RWPE2 (cell line): ENCODE data around the gene FSTL5.

Experiments used
- ATAC-seq: fragments of 200-7000 bp; cut with Tn5 transposase; 3 replicates; pipeline ENCODE4 v1.9.1; 2021; ENCODE audit warnings: low read depth
- DNase-seq: peaks from one replicate; pipeline ENCODE4 v3.0.0-alpha.2; 2020; ENCODE audit warnings: low spot score
- H3K27ac ChIP-seq: fragments of 450-650 bp; 2 replicates; pipeline ENCODE4 v1.5.1; 2017; ENCODE audit warnings: mild to moderate bottlenecking; ENCODE audit not compliant: poor library complexity, severe bottlenecking
- H3K27me3 ChIP-seq: fragments of 250-450 bp; sonication (Bioruptor Pico); 2 replicates; pipeline ENCODE4 v1.5.1; 2021; ENCODE audit warnings: mild to moderate bottlenecking, moderate library complexity; ENCODE audit not compliant: insufficient read depth, poor library complexity, severe bottlenecking
- H3K36me3 ChIP-seq: fragments of 250-450 bp; sonication (Bioruptor Pico); 2 replicates; pipeline ENCODE4 v1.5.1; 2020; ENCODE audit warnings: low read depth, mild to moderate bottlenecking, moderate library complexity
- H3K4me1 ChIP-seq: fragments of 250-450 bp; sonication (Bioruptor Pico); 2 replicates; pipeline ENCODE4 v1.5.1; 2021; ENCODE audit warnings: mild to moderate bottlenecking, moderate library complexity; ENCODE audit not compliant: insufficient read depth, poor library complexity, severe bottlenecking
- H3K4me3 ChIP-seq: fragments of 250-450 bp; sonication (Bioruptor Pico); 2 replicates; pipeline ENCODE4 v1.5.1; 2021; ENCODE audit warnings: mild to moderate bottlenecking, moderate library complexity; ENCODE audit not compliant: severe bottlenecking
- H3K9me3 ChIP-seq: fragments of 250-450 bp; sonication (Bioruptor Pico); 2 replicates; pipeline ENCODE4 v1.5.1; 2021; ENCODE audit warnings: mild to moderate bottlenecking, moderate library complexity; ENCODE audit not compliant: severe bottlenecking
- TF ChIP-seq, protein P1 (sequence below): fragments of 450-650 bp; IDR thresholded peaks from one replicate; pipeline ENCODE4 v1.5.1; 2017; ENCODE audit warnings: mild to moderate bottlenecking, moderate library complexity; ENCODE audit not compliant: poor library complexity, severe bottlenecking

The FSTL5 gene

DNA sequence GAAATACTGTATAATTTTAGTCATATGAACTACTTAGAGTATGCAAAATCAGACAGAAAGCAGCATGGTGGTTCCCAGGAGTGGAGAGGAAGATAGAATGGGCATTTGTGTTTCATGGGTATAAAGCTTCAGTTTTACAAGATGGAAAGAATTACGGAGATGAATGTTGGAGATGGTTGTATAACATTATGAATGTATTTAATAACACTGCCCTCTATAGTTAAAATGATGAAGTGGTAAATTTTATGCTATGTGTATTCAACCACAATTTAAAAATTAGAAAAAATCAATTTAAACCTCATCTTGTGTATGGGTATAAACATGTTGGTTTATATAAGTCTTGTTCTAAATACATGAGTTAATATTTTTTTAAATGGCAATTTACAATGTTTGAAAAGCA is 521.1 kb downstream of the FSTL5 start:
- TF ChIP-seq, protein P1, sequence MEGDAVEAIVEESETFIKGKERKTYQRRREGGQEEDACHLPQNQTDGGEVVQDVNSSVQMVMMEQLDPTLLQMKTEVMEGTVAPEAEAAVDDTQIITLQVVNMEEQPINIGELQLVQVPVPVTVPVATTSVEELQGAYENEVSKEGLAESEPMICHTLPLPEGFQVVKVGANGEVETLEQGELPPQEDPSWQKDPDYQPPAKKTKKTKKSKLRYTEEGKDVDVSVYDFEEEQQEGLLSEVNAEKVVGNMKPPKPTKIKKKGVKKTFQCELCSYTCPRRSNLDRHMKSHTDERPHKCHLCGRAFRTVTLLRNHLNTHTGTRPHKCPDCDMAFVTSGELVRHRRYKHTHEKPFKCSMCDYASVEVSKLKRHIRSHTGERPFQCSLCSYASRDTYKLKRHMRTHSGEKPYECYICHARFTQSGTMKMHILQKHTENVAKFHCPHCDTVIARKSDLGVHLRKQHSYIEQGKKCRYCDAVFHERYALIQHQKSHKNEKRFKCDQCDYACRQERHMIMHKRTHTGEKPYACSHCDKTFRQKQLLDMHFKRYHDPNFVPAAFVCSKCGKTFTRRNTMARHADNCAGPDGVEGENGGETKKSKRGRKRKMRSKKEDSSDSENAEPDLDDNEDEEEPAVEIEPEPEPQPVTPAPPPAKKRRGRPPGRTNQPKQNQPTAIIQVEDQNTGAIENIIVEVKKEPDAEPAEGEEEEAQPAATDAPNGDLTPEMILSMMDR = peak; percentile 49
- Histone ChIP-seq H3K4me3 (no peak overlapping the region), H3K9me3 (no peaks in the 10 kb centered on the region), H3K36me3 (no peaks in the 10 kb centered on the region), H3K27me3 (no peaks in the 10 kb centered on the region), H3K27ac (no peak overlapping the region), H3K4me1 (no peaks in the 10 kb centered on the region)
- peak; percentile 45; the same call in 1 of the 3 replicates for ATAC-seq
- DNase-seq = no peak

DNA sequence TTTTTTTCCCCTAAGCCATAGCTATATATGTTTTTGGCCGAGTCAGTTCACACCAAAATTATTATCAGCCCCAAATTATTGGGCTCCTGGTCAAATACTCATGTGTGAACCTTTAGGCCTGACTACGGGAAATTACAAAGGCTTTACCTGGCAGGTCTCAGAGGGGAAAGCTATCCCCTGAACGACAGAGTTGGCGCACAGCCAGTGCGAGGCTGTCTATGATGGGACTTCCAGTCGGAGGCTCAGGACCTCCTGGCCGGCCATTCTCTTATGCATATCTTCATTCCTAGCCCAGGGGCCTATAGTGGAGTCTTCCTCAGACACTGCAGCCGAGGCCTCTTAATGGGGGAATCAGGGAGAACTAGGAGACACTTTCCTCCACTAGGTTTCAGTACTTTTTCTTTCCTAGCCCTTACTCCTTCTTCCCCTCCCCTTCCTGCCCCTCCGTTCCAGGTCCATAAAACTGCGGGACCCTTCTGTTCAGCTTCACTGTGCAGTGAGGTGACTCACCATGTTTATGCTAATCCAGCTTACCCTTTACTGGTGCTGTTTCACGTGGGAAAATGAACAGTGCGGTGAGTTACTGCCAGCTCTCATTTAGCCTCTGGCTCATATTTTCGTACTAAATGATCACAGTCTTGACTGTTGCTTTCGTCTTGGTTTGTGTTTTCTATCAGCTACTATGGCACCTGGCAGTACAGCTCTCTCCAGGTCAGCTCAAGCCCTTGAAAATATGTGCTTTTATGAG is 533.9 kb downstream of the FSTL5 start:
- H3K4me1 ChIP-seq = no peaks in the 10 kb centered on the region
- H3K36me3 ChIP-seq = no peaks in the 10 kb centered on the region
- no peak overlapping the region for H3K4me3 ChIP-seq
- no peaks in the 10 kb centered on the region for H3K27me3 ChIP-seq
- ATAC-seq = peak; percentile 35; the same call in 2 of the 3 replicates
- TF ChIP-seq, protein P1 = no peak
- no peaks in the 10 kb centered on the region for H3K9me3 ChIP-seq
- H3K27ac ChIP-seq = no peak overlapping the region
- no peak for DNase-seq

DNA sequence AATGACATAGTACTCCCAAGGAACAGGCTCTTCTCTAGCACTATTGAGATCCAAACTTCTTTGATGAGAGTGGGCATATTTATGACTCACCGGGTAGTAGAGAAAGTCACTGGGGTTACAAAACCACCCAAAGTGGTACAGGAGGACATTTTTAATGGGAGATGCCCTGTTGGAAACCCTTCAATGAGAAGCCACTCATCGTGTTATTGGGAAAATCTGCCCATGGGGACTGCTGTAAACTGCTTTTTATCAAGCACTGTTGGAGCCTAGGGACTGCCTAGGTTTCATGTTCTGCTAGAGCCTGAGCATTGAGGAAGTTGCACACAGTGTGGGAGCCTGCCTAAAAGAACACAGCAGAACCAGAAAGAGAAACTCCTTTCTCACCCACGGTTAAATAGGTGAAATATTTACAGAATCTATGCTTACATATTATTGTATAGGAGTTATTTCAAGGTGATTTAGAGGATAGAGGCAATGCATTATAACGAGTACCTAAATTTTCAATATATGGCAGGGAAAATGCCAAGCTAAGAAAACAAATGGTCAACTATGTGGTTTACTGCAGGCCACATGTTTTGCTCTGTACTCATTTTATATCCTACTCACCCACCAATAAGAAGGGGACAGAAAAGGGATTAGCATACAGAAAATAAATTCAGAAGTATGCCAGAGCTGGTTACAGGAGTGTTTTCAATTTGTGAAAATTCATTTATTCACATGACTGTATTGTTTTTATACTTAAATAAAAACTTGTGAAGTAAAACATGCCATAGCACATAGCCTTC is 559.1 kb downstream of the FSTL5 start:
- Histone ChIP-seq H3K27ac (no peak overlapping the region), H3K27me3 (no peaks in the 10 kb centered on the region), H3K4me1 (no peaks in the 10 kb centered on the region), H3K4me3 (no peak overlapping the region), H3K36me3 (no peaks in the 10 kb centered on the region), H3K9me3 (no peaks in the 10 kb centered on the region)
- ATAC-seq (no peak), DNase-seq (no peak)
- TF ChIP-seq, protein P1 = no peak

DNA sequence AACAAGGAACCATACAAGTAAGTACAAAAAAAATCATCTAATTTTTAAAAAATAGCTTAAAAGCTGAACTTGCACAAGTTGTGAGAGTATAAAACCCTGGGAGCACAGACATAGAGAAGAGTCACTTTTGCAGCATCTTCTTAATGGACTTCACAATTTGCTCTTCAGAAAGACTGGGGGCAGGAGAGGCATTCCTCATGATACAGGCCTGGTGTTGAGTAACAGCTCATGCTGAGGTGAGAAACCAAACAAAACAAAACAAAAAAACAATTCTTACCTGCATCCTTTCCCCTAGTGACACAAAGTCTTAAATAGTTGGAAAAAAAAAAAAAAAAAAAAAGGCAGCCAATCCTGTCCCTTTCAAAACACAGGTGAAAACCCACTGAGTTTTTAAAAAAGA is 562.8 kb downstream of the FSTL5 start:
- H3K36me3 ChIP-seq = no peaks in the 10 kb centered on the region
- H3K27me3 ChIP-seq = no peaks in the 10 kb centered on the region
- no peak for ATAC-seq

More for the DNA sequence above, 562.8 kb downstream of the FSTL5 start:
- DNase-seq = no peak
- no peaks in the 10 kb centered on the region for H3K9me3 ChIP-seq
- H3K4me1 ChIP-seq = no peaks in the 10 kb centered on the region
- no peak overlapping the region for H3K27ac ChIP-seq
- no peak overlapping the region for H3K4me3 ChIP-seq
- TF ChIP-seq, protein P1 = no peak
